Caco-2 (cell line): ENCODE results near the gene PHKB. TPM values are rescaled to one million over a fixed set of nuclear protein-coding genes. Genes with fewer than 3 reads are reported as not detected.
"Not testable (repeated sequence)": the region's sequence is repeated elsewhere in the genome, so short reads cannot be mapped to it uniquely, and the experiment has no call there.

Experiments used
- BruUV-seq: library from RNA; stranded (reverse); fragments of 400-500 nt; replicated peaks from 2 replicates; lab custom pipeline; 2021; lab: Mats Ljungman, UMichigan
- CTCF ChIA-PET: fragments of 300-600 bp; sonication (Branson Sonifier 250); formaldehyde crosslinking; loops from one replicate; lab custom pipeline; 2022; ENCODE audit warnings: antibody characterized with exemption; lab: Charles Lee
- POLR2A ChIA-PET: fragments of 300-600 bp; sonication (Branson Sonifier 250); formaldehyde crosslinking; loops from one replicate; lab custom pipeline; 2022; ENCODE audit warnings: antibody characterized with exemption; lab: Charles Lee
- DNase-seq, 2 experiments: peaks; one replicate each; pipeline versions ENCODE4 v3.0.0 to v3.0.0-alpha.2; 2020 to 2022
- H3K27me3 ChIP-seq: replicated peaks from 2 replicates; pipeline ENCODE4 v1.6.0; 2011; ENCODE audit warnings: low read length; ENCODE audit not compliant: control insufficient read depth, insufficient read depth
- H3K36me3 ChIP-seq: 2 replicates; pipeline ENCODE4 v1.5.1; 2011; ENCODE audit warnings: low read length; ENCODE audit not compliant: control insufficient read depth, insufficient read depth
- H3K4me1 ChIP-seq: fragments of 250-450 bp; sonication (Bioruptor Pico); 2 replicates; pipeline ENCODE4 v1.5.1; 2020; ENCODE audit warnings: mild to moderate bottlenecking
- H3K4me3 ChIP-seq: 2 replicates; pipeline ENCODE4 v1.5.1; 2011; ENCODE audit warnings: low read depth, mild to moderate bottlenecking, control low read depth, low read length
- H3K9me3 ChIP-seq: fragments of 250-450 bp; sonication (Bioruptor Pico); 2 replicates; pipeline ENCODE4 v1.5.1; 2020; ENCODE audit warnings: mild to moderate bottlenecking, moderate library complexity
- H3K27ac Mint-ChIP-seq: one replicate; pipeline ENCODE4 v1.8.0; 2022; ENCODE audit warnings: mixed read lengths; ENCODE audit not compliant: unreplicated experiment
- H3K27me3 Mint-ChIP-seq: one replicate; pipeline ENCODE4 v1.8.0; 2022; ENCODE audit warnings: mixed read lengths; ENCODE audit not compliant: insufficient read depth, unreplicated experiment
- H3K36me3 Mint-ChIP-seq: one replicate; pipeline ENCODE4 v1.8.0; 2022; ENCODE audit warnings: mild to moderate bottlenecking, mixed read lengths; ENCODE audit not compliant: insufficient read depth, unreplicated experiment
- H3K4me1 Mint-ChIP-seq: one replicate; pipeline ENCODE4 v1.8.0; 2022; ENCODE audit warnings: low read depth, mixed read lengths; ENCODE audit not compliant: unreplicated experiment
- H3K4me3 Mint-ChIP-seq: one replicate; pipeline ENCODE4 v1.8.0; 2022; ENCODE audit warnings: mild to moderate bottlenecking, moderate library complexity, mixed read lengths; ENCODE audit not compliant: unreplicated experiment
- H3K9me3 Mint-ChIP-seq: one replicate; pipeline ENCODE4 v1.8.0; 2022; ENCODE audit warnings: mixed read lengths; ENCODE audit not compliant: unreplicated experiment
- intact Hi-C: fragments of 100-400 bp; cut with micrococcal nuclease; formaldehyde crosslinking; loops from one replicate; pipeline ENCODE4 v1.10.0; 2022; ENCODE audit not compliant: unreplicated experiment
- total RNA-seq: library from RNA; stranded (reverse); gene quantifications from 2 replicates; pipeline ENCODE4 v1.2.3, GENCODE V29; 2022
- TF ChIP-seq, protein P1 (sequence below), 2 experiments: fragments of 200-600 bp in 1 of 2; IDR thresholded peaks; 1 replicate in 1 of 2; 2 replicates in 1 of 2; pipeline versions ENCODE4 v1.5.1 to v1.8.0; 2011 to 2022; ENCODE audit warnings: antibody characterized with exemption in 1 of 2, control low read depth in 1 of 2, inconsistent platforms in 1 of 2, low read depth in 1 of 2, low read length in 1 of 2, mild to moderate bottlenecking in 1 of 2, moderate library complexity in 1 of 2; ENCODE audit not compliant: insufficient read depth in 1 of 2, severe bottlenecking in 1 of 2, unreplicated experiment in 1 of 2

Gene PHKB
- total RNA-seq, 1 experiment from 2014 or later = 74.2 TPM

DNA sequence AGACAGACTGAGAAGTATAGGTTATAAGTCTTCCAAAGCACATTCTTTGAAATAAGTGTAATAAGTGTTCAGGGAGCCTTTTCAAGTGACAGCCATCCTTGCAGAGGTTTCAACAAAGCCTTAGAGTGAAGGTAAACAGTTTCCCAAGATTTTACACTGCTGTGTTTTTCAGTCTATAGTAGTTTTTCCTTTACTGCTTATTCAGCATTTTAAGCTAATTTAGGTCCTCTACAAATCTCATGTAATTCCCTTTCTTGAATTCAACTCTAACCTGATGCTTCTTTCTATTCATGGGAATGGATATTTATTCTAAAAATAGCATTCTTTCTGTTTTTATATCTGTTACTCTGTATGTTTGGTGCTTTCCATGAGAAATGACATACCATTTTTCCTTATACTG is 211.3 kb downstream of the PHKB start:
- Histone ChIP-seq H3K27me3 (no peaks in the 10 kb centered on the region), H3K36me3 (no peaks in the 10 kb centered on the region), H3K4me3 (no peak overlapping the region), H3K9me3 (no peaks in the 10 kb centered on the region), H3K4me1 (no peaks in the 10 kb centered on the region)
- BruUV-seq = no TSS peak
- intact Hi-C loops = no loop called here
- Mint-ChIP-seq H3K4me3 (no peak overlapping the region), H3K4me1 (no peaks in the 10 kb centered on the region), H3K27me3 (no peaks in the 10 kb centered on the region), H3K27ac (no peak overlapping the region), H3K9me3 (no peaks in the 10 kb centered on the region), H3K36me3 (peaks cover 10% of the 10 kb centered on the region)
- ChIA-PET POLR2A (no interaction called here), CTCF (no interaction called here)
- no peak for DNase-seq
- TF ChIP-seq, protein P1, sequence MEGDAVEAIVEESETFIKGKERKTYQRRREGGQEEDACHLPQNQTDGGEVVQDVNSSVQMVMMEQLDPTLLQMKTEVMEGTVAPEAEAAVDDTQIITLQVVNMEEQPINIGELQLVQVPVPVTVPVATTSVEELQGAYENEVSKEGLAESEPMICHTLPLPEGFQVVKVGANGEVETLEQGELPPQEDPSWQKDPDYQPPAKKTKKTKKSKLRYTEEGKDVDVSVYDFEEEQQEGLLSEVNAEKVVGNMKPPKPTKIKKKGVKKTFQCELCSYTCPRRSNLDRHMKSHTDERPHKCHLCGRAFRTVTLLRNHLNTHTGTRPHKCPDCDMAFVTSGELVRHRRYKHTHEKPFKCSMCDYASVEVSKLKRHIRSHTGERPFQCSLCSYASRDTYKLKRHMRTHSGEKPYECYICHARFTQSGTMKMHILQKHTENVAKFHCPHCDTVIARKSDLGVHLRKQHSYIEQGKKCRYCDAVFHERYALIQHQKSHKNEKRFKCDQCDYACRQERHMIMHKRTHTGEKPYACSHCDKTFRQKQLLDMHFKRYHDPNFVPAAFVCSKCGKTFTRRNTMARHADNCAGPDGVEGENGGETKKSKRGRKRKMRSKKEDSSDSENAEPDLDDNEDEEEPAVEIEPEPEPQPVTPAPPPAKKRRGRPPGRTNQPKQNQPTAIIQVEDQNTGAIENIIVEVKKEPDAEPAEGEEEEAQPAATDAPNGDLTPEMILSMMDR (IDR thresholded peaks at IDR 0.05; ENCODE audit: insufficient read depth in 1 of 2, low read depth in 1 of 2, low read length in 1 of 2, severe bottlenecking in 1 of 2, unreplicated experiment in 1 of 2) = no peak

DNA sequence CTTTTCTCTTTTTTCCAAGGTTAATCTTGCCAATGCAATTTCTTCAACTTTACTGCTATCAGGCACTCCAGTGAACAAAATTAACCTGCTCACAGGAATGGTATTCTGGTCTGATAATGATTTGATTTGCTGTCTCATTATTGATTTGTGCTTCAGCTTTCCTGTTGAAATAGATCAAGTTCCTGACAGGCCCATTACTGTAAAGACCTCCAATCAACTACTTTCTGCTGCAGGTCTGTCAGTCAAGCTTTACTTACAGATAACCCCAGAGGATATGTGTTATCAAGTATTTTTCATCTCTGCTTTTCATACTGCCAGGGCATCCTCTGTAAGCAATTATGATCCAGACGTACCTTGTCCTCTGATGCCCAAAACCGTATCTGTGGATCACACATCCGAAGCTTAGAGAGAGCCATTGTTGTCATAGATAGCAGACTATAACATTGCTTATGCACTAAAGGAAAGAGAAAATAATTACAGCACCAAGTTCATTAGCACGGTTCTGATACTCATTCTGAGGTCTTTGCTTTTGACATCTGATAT is 215.6 kb downstream of the PHKB start:
- intact Hi-C loops = no loop called here
- H3K36me3 Mint-ChIP-seq = peaks cover 10% of the 10 kb centered on the region
- no TSS peak for BruUV-seq
- TF ChIP-seq, protein P1 (IDR thresholded peaks at IDR 0.05; ENCODE audit: insufficient read depth in 1 of 2, low read depth in 1 of 2, low read length in 1 of 2, severe bottlenecking in 1 of 2, unreplicated experiment in 1 of 2) = no peak
- peaks cover 4% of the 10 kb centered on the region for H3K4me1 Mint-ChIP-seq
- H3K27ac Mint-ChIP-seq = no peak overlapping the region
- H3K27me3 Mint-ChIP-seq = no peaks in the 10 kb centered on the region
- Histone ChIP-seq H3K27me3 (no peaks in the 10 kb centered on the region), H3K4me3 (no peak overlapping the region), H3K4me1 (no peaks in the 10 kb centered on the region), H3K36me3 (no peaks in the 10 kb centered on the region), H3K9me3 (no peaks in the 10 kb centered on the region)
- no peak overlapping the region for H3K4me3 Mint-ChIP-seq
- ChIA-PET POLR2A (no interaction called here), CTCF (no interaction called here)
- H3K9me3 Mint-ChIP-seq = peaks cover 9% of the 10 kb centered on the region
- DNase-seq = no peak

DNA sequence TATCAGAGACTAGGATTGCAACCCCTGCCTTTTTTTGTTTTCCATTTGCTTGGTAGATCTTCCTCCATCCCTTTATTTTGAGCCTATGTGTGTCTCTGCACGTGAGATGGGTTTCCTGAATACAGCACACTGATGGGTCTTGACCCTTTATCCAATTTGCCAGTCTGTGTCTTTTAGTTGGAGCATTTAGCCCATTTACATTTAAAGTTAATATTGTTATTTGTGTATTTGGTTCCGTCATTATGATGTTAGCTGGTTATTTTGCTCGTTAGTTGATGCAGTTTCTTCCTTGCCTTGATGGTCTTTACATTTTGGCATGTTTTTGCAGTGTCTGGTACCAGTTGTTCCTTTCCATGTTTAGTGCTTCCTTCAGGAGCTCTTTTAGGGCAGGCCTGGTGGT is 220.4 kb downstream of the PHKB start:
- H3K27me3 Mint-ChIP-seq, intact Hi-C loops, H3K27me3 ChIP-seq, H3K36me3 ChIP-seq, H3K9me3 ChIP-seq, DNase-seq, H3K36me3 Mint-ChIP-seq, H3K4me1 ChIP-seq, H3K4me3 ChIP-seq, H3K4me1 Mint-ChIP-seq, H3K9me3 Mint-ChIP-seq, CTCF ChIA-PET, POLR2A ChIA-PET, H3K27ac Mint-ChIP-seq, BruUV-seq, H3K4me3 Mint-ChIP-seq: not testable (repeated sequence)

DNA sequence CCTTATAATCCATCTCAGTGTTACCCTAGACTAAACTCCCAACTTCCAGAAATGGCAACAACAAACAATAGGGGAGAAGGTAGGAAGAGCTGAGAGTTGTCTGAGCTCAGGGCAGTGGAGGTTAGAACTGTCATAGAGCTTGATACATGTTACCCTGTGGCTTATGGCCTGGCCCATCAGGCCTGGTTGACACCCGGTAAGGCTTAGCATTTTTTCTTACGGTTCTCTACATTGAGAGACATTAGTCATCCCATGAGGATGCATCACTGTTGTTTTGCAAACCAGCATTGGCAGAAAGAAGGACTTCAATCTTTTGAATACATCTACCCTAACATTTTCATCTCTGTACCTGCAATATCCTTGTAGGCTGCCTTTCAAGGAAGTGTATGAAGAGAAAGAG is 226.6 kb downstream of the PHKB start:
- H3K36me3 Mint-ChIP-seq = peaks cover 6% of the 10 kb centered on the region
- no peak overlapping the region for H3K4me3 ChIP-seq
- POLR2A ChIA-PET = no interaction called here
- no peaks in the 10 kb centered on the region for H3K9me3 ChIP-seq
- no peak overlapping the region for H3K4me3 Mint-ChIP-seq
- H3K9me3 Mint-ChIP-seq = no peaks in the 10 kb centered on the region
- TF ChIP-seq, protein P1 (IDR thresholded peaks at IDR 0.05; ENCODE audit: insufficient read depth in 1 of 2, low read depth in 1 of 2, low read length in 1 of 2, severe bottlenecking in 1 of 2, unreplicated experiment in 1 of 2) = no peak
- intact Hi-C loops = no loop called here
- H3K4me1 ChIP-seq = no peaks in the 10 kb centered on the region
- BruUV-seq = no TSS peak
- H3K27me3 ChIP-seq = no peaks in the 10 kb centered on the region
- no peaks in the 10 kb centered on the region for H3K4me1 Mint-ChIP-seq
- no peak overlapping the region for H3K27ac Mint-ChIP-seq
- H3K36me3 ChIP-seq = no peaks in the 10 kb centered on the region
- no peak for DNase-seq
- no peaks in the 10 kb centered on the region for H3K27me3 Mint-ChIP-seq
- CTCF ChIA-PET = no interaction called here
